GM12873 (cell line): ENCODE data around the gene CPED1.

Source experiments
- TF ChIP-seq, protein P1 (sequence below): IDR thresholded peaks from 2 replicates; pipeline ENCODE4 v1.5.1; 2012; ENCODE audit warnings: low read depth, mild to moderate bottlenecking, moderate library complexity, low read length, control low read depth; ENCODE audit not compliant: insufficient read depth; ENCODE audit errors: missing control alignments

The CPED1 gene

DNA sequence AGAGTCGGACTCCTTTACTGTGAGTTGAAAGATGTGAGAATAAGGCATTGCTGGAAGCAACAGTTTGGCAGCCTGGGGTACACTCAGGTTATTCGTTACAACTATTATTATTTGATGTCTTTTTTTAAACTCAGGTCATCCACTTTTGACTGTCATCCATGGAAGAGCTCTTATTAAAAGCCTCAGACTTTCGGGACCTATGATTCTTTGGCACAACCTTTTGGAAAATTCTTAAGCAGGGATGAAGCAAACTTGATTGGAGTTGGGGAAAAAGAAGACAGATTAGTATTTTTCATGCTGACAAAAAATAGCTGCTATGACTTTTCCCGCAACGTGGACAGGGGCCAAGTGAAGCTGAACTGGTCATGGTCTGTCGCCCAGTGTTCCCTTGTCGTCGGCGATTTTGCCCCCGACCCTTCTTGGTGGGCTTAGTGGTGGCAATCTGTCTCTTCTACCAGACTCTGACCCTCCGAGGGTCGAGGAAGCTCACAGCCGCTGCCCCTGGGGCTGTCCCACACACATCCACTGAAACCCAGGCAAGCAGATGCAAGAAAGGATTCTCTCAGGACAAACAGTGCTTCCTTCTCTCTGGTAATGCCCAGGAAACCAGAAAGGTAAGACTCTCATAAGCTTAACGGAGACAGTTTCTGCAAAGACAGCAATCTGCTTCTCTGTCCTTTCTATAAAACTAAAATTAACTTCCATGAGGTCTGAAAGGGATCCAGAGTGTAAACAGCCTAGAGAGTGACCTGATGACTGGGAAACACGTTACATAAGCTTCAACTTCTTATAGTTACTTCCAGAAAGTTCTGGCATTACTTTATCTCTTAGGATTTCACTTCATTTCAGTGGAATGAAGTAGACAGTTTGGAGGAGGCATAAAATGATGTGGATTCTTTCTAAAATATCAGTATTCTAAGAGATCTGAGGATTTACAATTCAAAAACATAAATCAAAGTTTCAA, 1.0 kb downstream of the CPED1 start:
- TF ChIP-seq, protein P1, sequence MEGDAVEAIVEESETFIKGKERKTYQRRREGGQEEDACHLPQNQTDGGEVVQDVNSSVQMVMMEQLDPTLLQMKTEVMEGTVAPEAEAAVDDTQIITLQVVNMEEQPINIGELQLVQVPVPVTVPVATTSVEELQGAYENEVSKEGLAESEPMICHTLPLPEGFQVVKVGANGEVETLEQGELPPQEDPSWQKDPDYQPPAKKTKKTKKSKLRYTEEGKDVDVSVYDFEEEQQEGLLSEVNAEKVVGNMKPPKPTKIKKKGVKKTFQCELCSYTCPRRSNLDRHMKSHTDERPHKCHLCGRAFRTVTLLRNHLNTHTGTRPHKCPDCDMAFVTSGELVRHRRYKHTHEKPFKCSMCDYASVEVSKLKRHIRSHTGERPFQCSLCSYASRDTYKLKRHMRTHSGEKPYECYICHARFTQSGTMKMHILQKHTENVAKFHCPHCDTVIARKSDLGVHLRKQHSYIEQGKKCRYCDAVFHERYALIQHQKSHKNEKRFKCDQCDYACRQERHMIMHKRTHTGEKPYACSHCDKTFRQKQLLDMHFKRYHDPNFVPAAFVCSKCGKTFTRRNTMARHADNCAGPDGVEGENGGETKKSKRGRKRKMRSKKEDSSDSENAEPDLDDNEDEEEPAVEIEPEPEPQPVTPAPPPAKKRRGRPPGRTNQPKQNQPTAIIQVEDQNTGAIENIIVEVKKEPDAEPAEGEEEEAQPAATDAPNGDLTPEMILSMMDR: no peak

- TF ChIP-seq, protein P1: no peak
These were observed 2.1 kb downstream of the CPED1 start for GRCh38 chr7:120990468-120991118.

GRCh38 chr7:120991161-120991560, 2.6 kb downstream of the CPED1 start:
- TF ChIP-seq, protein P1: no peak

GRCh38 chr7:120991581-120991980, 3.1 kb downstream of the CPED1 start:
- TF ChIP-seq, protein P1: no peak

DNA sequence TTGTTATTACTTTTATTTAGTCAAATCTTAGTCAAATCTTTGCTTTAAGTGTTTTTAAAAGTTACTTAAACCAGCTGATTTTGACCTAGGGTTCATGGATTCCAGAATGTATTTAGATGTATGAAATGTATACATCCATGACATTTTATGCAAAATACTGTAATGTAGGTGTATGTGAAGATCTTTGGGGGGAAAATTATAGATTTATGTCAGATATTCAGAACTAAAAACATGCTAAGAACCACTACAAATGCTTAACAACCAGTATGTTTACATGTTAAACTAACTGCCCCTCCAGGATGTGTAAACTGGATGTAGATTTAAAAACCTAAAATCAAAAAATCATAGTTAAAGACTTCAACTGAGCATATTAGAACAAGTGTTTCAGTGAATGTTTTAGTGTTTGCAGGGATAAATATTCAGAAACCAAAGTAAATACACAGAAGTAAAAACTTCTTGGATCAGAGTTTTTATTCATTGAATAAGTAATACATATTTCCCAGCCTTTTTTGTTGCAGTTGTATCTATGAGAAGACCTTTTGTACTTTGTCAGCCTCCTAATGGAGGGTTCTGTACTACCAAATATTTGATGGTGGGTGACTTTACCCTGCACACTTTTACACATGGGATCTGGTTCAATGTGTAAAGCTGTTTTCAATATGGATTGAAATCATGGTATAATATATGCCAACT, 3.9 kb downstream of the CPED1 start:
- TF ChIP-seq, protein P1: no peak

DNA sequence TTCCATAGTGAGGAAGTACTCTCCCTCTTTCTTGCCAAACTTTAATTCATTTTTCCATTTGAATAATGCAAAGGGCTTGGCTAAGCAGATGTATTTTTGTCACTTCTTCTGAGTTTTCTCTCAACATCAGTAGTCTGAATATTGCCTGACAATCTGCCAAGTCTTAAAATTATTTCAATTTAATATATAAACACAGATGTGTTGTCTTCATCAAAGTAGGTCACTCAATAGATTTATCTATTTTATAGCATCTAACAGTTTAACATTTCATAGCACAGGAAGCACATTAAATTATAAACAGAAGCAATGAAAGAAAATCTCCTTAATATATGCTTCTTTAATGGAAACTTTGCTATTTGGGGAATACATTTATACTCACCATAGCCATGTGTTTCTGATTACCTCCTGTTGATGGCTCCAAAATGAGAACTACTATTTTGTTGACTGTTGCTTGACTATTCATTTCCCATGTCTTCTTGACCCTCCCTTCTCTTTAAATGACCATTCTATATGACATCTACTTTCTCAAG, 4.5 kb downstream of the CPED1 start:
- TF ChIP-seq, protein P1: no peak
